HepG2 (cell line): ENCODE results near the gene SDR42E2. TPM values are rescaled to one million over a fixed set of nuclear protein-coding genes. Genes with fewer than 3 reads are reported as not detected.

Source experiments
- AKAP8 ChIP-seq: sonication (generic); formaldehyde crosslinking; IDR thresholded peaks from 2 replicates; pipeline ENCODE4 v1.5.1; 2020; ENCODE audit warnings: mild to moderate bottlenecking, missing genetic modification reagents
- BCL6 ChIP-seq: IDR thresholded peaks from 2 replicates; pipeline ENCODE4 v1.6.1; 2016; ENCODE audit warnings: missing genetic modification reagents, missing compliant biosample characterization
- CEBPZ ChIP-seq: IDR thresholded peaks from 2 replicates; pipeline ENCODE4 v1.6.1; 2012; ENCODE audit warnings: low read length, improper control_type of control experiment
- CENPX ChIP-seq: sonication (generic); formaldehyde crosslinking; IDR thresholded peaks from 2 replicates; pipeline ENCODE4 v1.9.0; 2021; ENCODE audit warnings: mild to moderate bottlenecking, missing genetic modification reagents, moderate library complexity
- FOXJ3 ChIP-seq: sonication (generic); formaldehyde crosslinking; IDR thresholded peaks from 2 replicates; pipeline ENCODE4 v1.4.0; 2020; ENCODE audit warnings: missing genetic modification reagents, mild to moderate bottlenecking, borderline replicate concordance
- HMGXB3 ChIP-seq: sonication (generic); formaldehyde crosslinking; IDR thresholded peaks from 2 replicates; pipeline ENCODE4 v1.4.0; 2020; ENCODE audit warnings: missing genetic modification reagents, borderline replicate concordance
- KAT2B ChIP-seq: fragments of 150-350 bp; IDR thresholded peaks from 2 replicates; pipeline ENCODE4 v1.6.1; 2014; ENCODE audit warnings: low read depth, low read length, borderline replicate concordance
- PBX3 ChIP-seq: sonication (generic); formaldehyde crosslinking; IDR thresholded peaks from 2 replicates; pipeline ENCODE4 v1.8.1; 2023; ENCODE audit warnings: missing genetic modification reagents, inconsistent platforms, borderline replicate concordance
- PHF8 ChIP-seq: sonication (generic); formaldehyde crosslinking; IDR thresholded peaks from 2 replicates; pipeline ENCODE4 v1.5.0; 2020; ENCODE audit warnings: missing genetic modification reagents
- PRDM10 ChIP-seq: sonication (generic); formaldehyde crosslinking; IDR thresholded peaks from 2 replicates; pipeline ENCODE4 v1.4.0; 2020; ENCODE audit warnings: low read depth, missing genetic modification reagents
- RBM39 ChIP-seq: fragments of 200-400 bp; formaldehyde crosslinking; IDR thresholded peaks from one replicate; pipeline ENCODE4 v1.6.1; 2018; ENCODE audit warnings: antibody characterized with exemption, mild to moderate bottlenecking, low read depth, low read length; ENCODE audit not compliant: poor library complexity, severe bottlenecking
- RNF2 ChIP-seq: fragments of 450-650 bp; conservative IDR thresholded peaks from 2 replicates; pipeline ENCODE4 v1.6.1; 2016; ENCODE audit warnings: low read depth
- ZFP41 ChIP-seq: sonication (generic); formaldehyde crosslinking; IDR thresholded peaks from 2 replicates; pipeline ENCODE4 v1.4.0; 2020; ENCODE audit warnings: mild to moderate bottlenecking, missing genetic modification reagents, borderline replicate concordance
- ZKSCAN1 ChIP-seq: fragments of 150-350 bp; IDR thresholded peaks from 2 replicates; pipeline ENCODE4 v1.6.1; 2014; ENCODE audit warnings: low read length
- ZNF337 ChIP-seq: sonication (generic); formaldehyde crosslinking; IDR thresholded peaks from 2 replicates; pipeline ENCODE4 v1.5.1; 2020; ENCODE audit warnings: missing genetic modification reagents, low read depth, mild to moderate bottlenecking, borderline replicate concordance
- ZNF749 ChIP-seq: sonication (generic); formaldehyde crosslinking; IDR thresholded peaks from 2 replicates; pipeline ENCODE4 v1.8.0; 2022; ENCODE audit warnings: mild to moderate bottlenecking, missing genetic modification reagents, moderate library complexity, borderline replicate concordance
- polyA plus RNA-seq, 8 experiments: library from polyadenylated mRNA; depleted of rRNA in 3 of 8; stranded (reverse) in 7 of 8; unstranded in 1 of 8; fragments of >200 nt; fragmentation: Illumina TruSeq in 4 of 8; extraction: Trizol in 4 of 8; gene quantifications; 2 replicates each; pipeline versions ENCODE4 v1.2.1 to v1.2.3, GENCODE V29; 2011 to 2016; ENCODE audit warnings: low read depth in 4 of 8, missing spikeins in 1 of 8, mixed read lengths in 1 of 8; ENCODE audit not compliant: insufficient read depth in 1 of 8
- total RNA-seq, 5 experiments: library from RNA; depleted of rRNA; stranded (reverse); fragments of >200 nt; fragmentation: Illumina TruSeq; extraction: Trizol; gene quantifications; 2 replicates each; pipeline ENCODE4 v1.2.3, GENCODE V29; 2016; ENCODE audit warnings: low read depth in 1 of 5

Gene SDR42E2
- total and polyA plus RNA-seq, 2 of the 13 experiments (the other 11 are each of a cell fraction or from before 2014, with no cell fraction given) = 0.05 to 0.11 TPM

GRCh38 chr16:22190776-22191531 is 28.6 kb downstream of the SDR42E2 start (continued):
- peak; percentile 54; the same call in 1 of the 2 replicates for TF ChIP-seq ZNF749
- no peak for TF ChIP-seq ZNF337
- TF ChIP-seq FOXJ3 (CRISPR knock-in tag) = no peak
- peak; percentile 81 for TF ChIP-seq PRDM10 (CRISPR knock-in tag)
- TF ChIP-seq PHF8 (CRISPR knock-in tag) = peak; percentile 77
- no peak for TF ChIP-seq CEBPZ
- TF ChIP-seq ZFP41 (CRISPR knock-in tag) = peak; percentile 58; the same call in 1 of the 2 replicates
- peak; percentile 98 for TF ChIP-seq RBM39
- no peak for TF ChIP-seq HMGXB3 (CRISPR knock-in tag)
- TF ChIP-seq PBX3 (CRISPR knock-in tag) = no peak
- no peak for TF ChIP-seq CENPX
- no peak for TF ChIP-seq AKAP8 (CRISPR knock-in tag)
- TF ChIP-seq RNF2 = no peak
- TF ChIP-seq KAT2B = no peak
- TF ChIP-seq ZKSCAN1 = no peak
- peak; percentile 23; the same call in 1 of the 2 replicates for TF ChIP-seq BCL6 (CRISPR knock-in tag)
